K562 (cell line): ENCODE data around the gene TMEM39B. TPM values are rescaled to one million over a fixed set of nuclear protein-coding genes. Genes with fewer than 3 reads are reported as not detected.

Experiments used
- ATAC-seq: fragments of 200-7000 bp; cut with Tn5 transposase; 3 replicates; pipeline ENCODE4 v1.9.1; 2020; ENCODE audit warnings: moderate library complexity
- BruUV-seq: library from RNA; stranded (reverse); fragments of 400-500 nt; replicated peaks from 2 replicates; lab custom pipeline; 2021; lab: Mats Ljungman, UMichigan
- CTCF ChIA-PET: fragments of 300-600 bp; formaldehyde crosslinking; extraction: SDS; loops from one replicate; lab custom pipeline; 2021; ENCODE audit warnings: low intra/inter-chr PET ratio; lab: Yijun Ruan, JAX
- POLR2A ChIA-PET: fragments of 300-600, 350-650 bp; sonication (Branson Sonifier 250); formaldehyde crosslinking; extraction: SDS; loops from one replicate; lab custom pipeline; 2021; ENCODE audit warnings: antibody characterized with exemption, inconsistent platforms; lab: Yijun Ruan, JAX
- DNase-seq, 4 experiments: peaks; one replicate each; pipeline versions ENCODE4 v3.0.0 to v3.0.0-alpha.2; 2011 to 2018; ENCODE audit warnings: low spot score in 3 of 4, mixed read lengths in 3 of 4; ENCODE audit errors: extremely low read depth in 1 of 4
- FAIRE-seq: peaks from 2 replicates; lab custom pipeline; 2011; peaks lifted over from hg19 to GRCh38; lab: Jason Lieb, UNC
- H2AFZ ChIP-seq: 2 replicates; pipeline ENCODE4 v1.6.0; 2011; ENCODE audit warnings: low read depth, low read length, control low read depth, inconsistent platforms
- H3K27ac ChIP-seq: fragments of 200-600 bp; 3 replicates; pipeline ENCODE4 v1.8.0; 2011; ENCODE audit warnings: low read depth, mild to moderate bottlenecking, control low read depth, inconsistent platforms, low read length, moderate library complexity, mixed read lengths; ENCODE audit errors: extremely low read depth
- H3K27me3 ChIP-seq, 2 experiments: fragments of 300-600 bp in 1 of 2; 2 replicates in 1 of 2; 3 replicates in 1 of 2; pipeline versions ENCODE4 v1.6.0 to v1.8.0; 2011; ENCODE audit warnings: inconsistent platforms in 2 of 2, low read length in 2 of 2, mild to moderate bottlenecking in 1 of 2, mixed read lengths in 1 of 2, moderate library complexity in 1 of 2; ENCODE audit not compliant: control insufficient read depth in 2 of 2, insufficient read depth in 2 of 2
- H3K36me3 ChIP-seq: fragments of 300-600 bp; 3 replicates; pipeline ENCODE4 v1.8.0; 2011; ENCODE audit warnings: mild to moderate bottlenecking, low read length, inconsistent platforms; ENCODE audit not compliant: control insufficient read depth, insufficient read depth
- H3K4me1 ChIP-seq, 2 experiments: fragments of 200-600 bp in 1 of 2; replicated peaks in 1 of 2; 2 replicates in 1 of 2; 3 replicates in 1 of 2; pipeline versions ENCODE4 v1.5.1 to v1.8.0; 2011; ENCODE audit warnings: inconsistent platforms in 2 of 2, low read length in 2 of 2, mild to moderate bottlenecking in 1 of 2, mixed read lengths in 1 of 2, moderate library complexity in 1 of 2; ENCODE audit not compliant: control insufficient read depth in 2 of 2, insufficient read depth in 2 of 2
- H3K4me2 ChIP-seq: 2 replicates; pipeline ENCODE4 v1.6.1; 2011; ENCODE audit warnings: low read length, control low read depth, inconsistent platforms, mixed read lengths; ENCODE audit not compliant: insufficient read depth
- H3K4me3 ChIP-seq: fragments of 200-600 bp; sonication (generic), shearing (Covaris generic); 2 replicates; pipeline ENCODE4 v1.5.1; 2016; ENCODE audit warnings: control low read depth, inconsistent platforms
- H3K79me2 ChIP-seq: fragments of 200-600 bp; 3 replicates; pipeline ENCODE4 v1.8.0; 2011; ENCODE audit warnings: low read length, inconsistent platforms; ENCODE audit not compliant: control insufficient read depth, insufficient read depth
- H3K9ac ChIP-seq, 2 experiments: 2 replicates each; pipeline versions ENCODE4 v1.6.0 to v1.6.1; 2011; ENCODE audit warnings: low read depth in 2 of 2, low read length in 2 of 2, control low read depth in 1 of 2, inconsistent platforms in 1 of 2, mild to moderate bottlenecking in 1 of 2, mixed read lengths in 1 of 2; ENCODE audit not compliant: insufficient read depth in 1 of 2
- H3K9me1 ChIP-seq: one replicate; pipeline ENCODE4 v1.6.0; 2011; ENCODE audit warnings: inconsistent platforms, mild to moderate bottlenecking, low read length, moderate library complexity; ENCODE audit not compliant: control insufficient read depth, insufficient read depth
- H3K9me3 ChIP-seq: replicated peaks from 2 replicates; pipeline ENCODE4 v1.5.1; 2011; ENCODE audit warnings: low read depth, low read length, inconsistent platforms; ENCODE audit not compliant: control insufficient read depth, insufficient read depth
- H4K20me1 ChIP-seq: replicated peaks from 2 replicates; pipeline ENCODE4 v1.6.1; 2011; ENCODE audit warnings: low read length, inconsistent platforms, mixed read lengths; ENCODE audit not compliant: control insufficient read depth, insufficient read depth
- ARID2 ChIP-seq: fragments of 450-650 bp; IDR thresholded peaks from 2 replicates; pipeline ENCODE4 v1.6.1; 2017; ENCODE audit warnings: antibody characterized with exemption, mild to moderate bottlenecking
- FOXO4 ChIP-seq: fragments of 450-650 bp; formaldehyde crosslinking; IDR thresholded peaks from 2 replicates; pipeline ENCODE4 v1.4.0; 2020; ENCODE audit warnings: mild to moderate bottlenecking, moderate library complexity
- JUNB ChIP-seq: fragments of 450-650 bp; formaldehyde crosslinking; conservative IDR thresholded peaks from 2 replicates; pipeline ENCODE4 v1.4.0; 2020; ENCODE audit warnings: mild to moderate bottlenecking
- KDM5B ChIP-seq: fragments of 200-600 bp; sonication (generic); IDR thresholded peaks from 2 replicates; pipeline ENCODE4 v1.6.1; 2012; ENCODE audit warnings: low read depth, mild to moderate bottlenecking, moderate library complexity, low read length, control low read depth, inconsistent platforms; ENCODE audit not compliant: insufficient replicate concordance
- MIER1 ChIP-seq: fragments of 450-650 bp; IDR thresholded peaks from 2 replicates; pipeline ENCODE4 v1.6.1; 2016; ENCODE audit warnings: antibody characterized with exemption, mild to moderate bottlenecking, low read depth
- PTRF ChIP-seq: fragments of 450-650 bp; IDR thresholded peaks from 2 replicates; pipeline ENCODE4 v1.6.1; 2016; ENCODE audit warnings: mild to moderate bottlenecking, missing genetic modification characterization, missing compliant biosample characterization
- SRSF3 ChIP-seq: fragments of 200-400 bp; formaldehyde crosslinking; IDR thresholded peaks from 2 replicates; pipeline ENCODE4 v1.6.1; 2016; ENCODE audit warnings: mild to moderate bottlenecking, low read length, moderate library complexity; ENCODE audit not compliant: insufficient read depth
- WGBS: fragments of 100-300 bp; shearing (Covaris generic); methylation state at CpG from one replicate; pipeline ENCODE4 v1.1.6; 2016; ENCODE audit warnings: low coverage, mixed read lengths; ENCODE audit not compliant: insufficient coverage; ENCODE audit errors: missing lambda C conversion rate; 5-methylcytosine and 5-hydroxymethylcytosine counted together
- in situ Hi-C: fragments of 300-500 bp; cut with MboI; formaldehyde crosslinking; loops from 4 replicates; pipeline ENCODE4 v1.15.0; 2018; ENCODE audit warnings: inconsistent platforms, mixed read lengths
- intact Hi-C: fragments of 100-400 bp; cut with micrococcal nuclease; formaldehyde crosslinking; loops from 2 replicates; pipeline ENCODE4 v1.14.2; 2022
- polyA plus RNA-seq, 8 experiments: library from polyadenylated mRNA; depleted of rRNA in 4 of 8; stranded (reverse) in 5 of 8; unstranded in 3 of 8; fragments of >200 nt; fragmentation: Nextera tagmentation in 2 of 8; fragmentation: Illumina TruSeq in 1 of 8; extraction: Ambion mirVana in 2 of 8; extraction: Trizol in 1 of 8; gene quantifications; 2 replicates each; pipeline versions ENCODE4 v1.2.1 to v1.2.3, GENCODE V29; 2011 to 2014; ENCODE audit warnings: inconsistent platforms in 1 of 8, missing spikeins in 1 of 8
- total RNA-seq, 7 experiments: library from RNA; depleted of rRNA in 6 of 7; stranded (reverse); fragments of >200 nt in 6 of 7; fragmentation: Illumina TruSeq in 2 of 7; extraction: Trizol in 2 of 7; gene quantifications; 2 replicates each; pipeline versions ENCODE4 v1.2.1 to v1.2.3, GENCODE V29; 2011 to 2021; ENCODE audit warnings: low replicate concordance in 1 of 7

Gene TMEM39B
- total and polyA plus RNA-seq, 9 of the 15 experiments (the other 6 are each of a cell fraction or from before 2014, with no cell fraction given) = 0.92 to 28.5 (median 9.7) TPM

GRCh38 chr1:32091176-32091575, 18.4 kb downstream of the TMEM39B start:
- ChIA-PET POLR2A (interaction anchor here (0.6 to 2.3 kb wide), 6 partner anchors 9 to 277 kb away, joined by 3 to 10 read pairs (median 4); no protein-coding TSS in a partner anchor), CTCF (no interaction called here)
- WGBS = 93% methylated on average over 8 of the region's 8 CpGs
- no peak overlapping the region for H3K27ac ChIP-seq
- no peaks in the 10 kb centered on the region for H3K9me1 ChIP-seq
- DNase-seq = no peak
- no peak for TF ChIP-seq MIER1
- TF ChIP-seq PTRF (tag) = no peak
- TF ChIP-seq SRSF3 = no peak
- no peak for TF ChIP-seq FOXO4 (CRISPR knock-in tag)
- TF ChIP-seq JUNB (CRISPR knock-in tag) = no peak
- TF ChIP-seq ARID2 = no peak
- TF ChIP-seq KDM5B = no peak
- 0 out of 5 replicates have a peak, but pooled peaks cover 0 to 2% of the 10 kb centered on the region in 2 experiments for H3K4me1 ChIP-seq
- no peak for FAIRE-seq
- H3K27me3 ChIP-seq = no peaks in the 10 kb centered on the region
- H3K4me3 ChIP-seq = no peak overlapping the region
- H3K9ac ChIP-seq = 0 out of 4 replicates have a peak overlapping the region, but pooled peaks of 1 of the 2 experiments have one; percentile 14
- H3K79me2 ChIP-seq = no peaks in the 10 kb centered on the region
- in situ Hi-C loops (no loop called here), intact Hi-C loops (no loop called here)
- no peaks in the 10 kb centered on the region for H4K20me1 ChIP-seq
- ATAC-seq = no peak
- H3K36me3 ChIP-seq = peaks cover 53% of the 10 kb centered on the region
- no peak overlapping the region for H2AFZ ChIP-seq
- no TSS peak for BruUV-seq
- no peaks in the 10 kb centered on the region for H3K9me3 ChIP-seq
- H3K4me2 ChIP-seq = no peak overlapping the region
